Immature natural killer cell (primary cell): Measurements from ENCODE around the gene TBC1D3L. TPM values are rescaled to one million over a fixed set of nuclear protein-coding genes. Genes with fewer than 3 reads are reported as not detected.
"Not testable (repeated sequence)": the region's sequence is repeated elsewhere in the genome, so short reads cannot be mapped to it uniquely, and the experiment has no call there.

Source experiments
- DNase-seq, 3 donors: peaks; one replicate each; pipeline ENCODE4 v3.0.0; 2022; ENCODE audit warnings: mixed read lengths in 1 of 3
- H3K27ac Mint-ChIP-seq, 6 donors: one replicate each; pipeline ENCODE4 v1.8.0; 2020; ENCODE audit warnings: mixed read lengths in 6 of 6, mild to moderate bottlenecking in 5 of 6, inconsistent platforms in 4 of 6, moderate library complexity in 3 of 6
- H3K27me3 Mint-ChIP-seq, 3 donors: one replicate each; pipeline ENCODE4 v1.8.0; 2020 to 2021; ENCODE audit warnings: low read depth in 3 of 3, mild to moderate bottlenecking in 3 of 3, mixed read lengths in 3 of 3, moderate library complexity in 3 of 3, inconsistent platforms in 1 of 3
- H3K36me3 Mint-ChIP-seq, 3 donors: one replicate each; pipeline ENCODE4 v1.8.0; 2020; ENCODE audit warnings: mixed read lengths in 3 of 3, inconsistent platforms in 2 of 3, mild to moderate bottlenecking in 2 of 3
- H3K4me1 Mint-ChIP-seq, 2 donors: one replicate each; pipeline ENCODE4 v1.8.0; 2020; ENCODE audit warnings: inconsistent platforms in 2 of 2, mild to moderate bottlenecking in 2 of 2, mixed read lengths in 2 of 2, moderate library complexity in 1 of 2
- H3K4me3 Mint-ChIP-seq, 5 donors: one replicate each; pipeline ENCODE4 v1.8.0; 2020; ENCODE audit warnings: mild to moderate bottlenecking in 5 of 5, mixed read lengths in 5 of 5, inconsistent platforms in 3 of 5, moderate library complexity in 3 of 5
- H3K9me3 Mint-ChIP-seq, 6 donors: one replicate each; pipeline ENCODE4 v1.8.0; 2020; ENCODE audit warnings: mild to moderate bottlenecking in 6 of 6, mixed read lengths in 6 of 6, inconsistent platforms in 4 of 6, moderate library complexity in 3 of 6
- polyA plus RNA-seq, 3 donors: library from polyadenylated mRNA; unstranded; fragments of 300-500 nt; fragmentation: Illumina TruSeq; gene quantifications; one replicate each; pipeline ENCODE4 v1.2.3, GENCODE V29; 2021

TBC1D3L gene
- 1 to 10 TPM in 1 of 3 donors, not detected in 2; 1.1 TPM for polyA plus RNA-seq

GRCh38 chr17:37988960-37989359 is at the start of gene TBC1D3L:
Gene TBC1D3L (minus strand): TSS chr17:37989060. CDS start chr17:37987520, 1,540 bp downstream.
- not testable (repeated sequence) for H3K27ac Mint-ChIP-seq, H3K36me3 Mint-ChIP-seq, H3K4me1 Mint-ChIP-seq, H3K4me3 Mint-ChIP-seq, DNase-seq, H3K9me3 Mint-ChIP-seq, H3K27me3 Mint-ChIP-seq

DNA sequence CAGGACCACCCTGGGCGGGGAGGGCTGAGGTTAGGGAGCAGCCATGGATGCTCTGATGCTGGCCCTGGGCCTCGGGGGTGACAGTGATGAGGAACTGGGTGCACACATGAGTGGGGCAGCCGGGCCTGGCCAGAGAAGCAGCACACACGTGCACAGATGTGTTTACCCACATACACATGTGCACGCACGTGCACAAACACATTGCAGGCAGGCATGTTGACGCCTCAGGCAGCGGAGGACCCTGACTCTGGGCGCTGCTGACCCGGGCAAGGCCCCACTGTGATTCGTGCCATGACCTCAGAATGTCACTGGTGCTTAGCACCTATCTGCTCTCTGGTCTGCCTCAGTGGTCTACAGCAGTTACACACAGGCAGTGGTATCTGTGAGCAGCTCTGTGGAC is 14.8 kb upstream of the TBC1D3L start, which contains the start of gene TBC1D3D:
TBC1D3D (plus strand) TSS at position 301 of the 400 bp plus-strand sequence. CDS start 1,585 bp downstream, outside the sequence.
- not testable (repeated sequence) for H3K27me3 Mint-ChIP-seq, H3K4me3 Mint-ChIP-seq, H3K36me3 Mint-ChIP-seq, H3K4me1 Mint-ChIP-seq, H3K27ac Mint-ChIP-seq, H3K9me3 Mint-ChIP-seq, DNase-seq

Other genes starting within 250 kb of the TBC1D3L start
- gene HNF1B, start 244.0 kb downstream of the TBC1D3L start, polyA plus RNA-seq, result not detected
- not detected for gene TBC1D3K, start 64.6 kb downstream of the TBC1D3L start, polyA plus RNA-seq
- gene TBC1D3D, start 14.9 kb upstream of the TBC1D3L start, polyA plus RNA-seq, result not detected
- not detected for gene TBC1D3C, start 79.6 kb upstream of the TBC1D3L start, polyA plus RNA-seq
- not detected for gene TBC1D3E, start 138.9 kb upstream of the TBC1D3L start, polyA plus RNA-seq
- not detected for gene TBC1D3, start 203.5 kb upstream of the TBC1D3L start, polyA plus RNA-seq